ENCODE results near the gene DNAJC30.

The DNAJC30 gene

GRCh38 chr7:73707045-73707631 lies 23.9 kb upstream of the DNAJC30 start:
- DNase-seq (ENCODE audit: low read depth) = no peak

GRCh38 chr7:73706126-73707044 lies 23.1 kb upstream of the DNAJC30 start:
- DNase-seq (ENCODE audit: low read depth) = no peak

GRCh38 chr7:73705551-73705920 lies 22.3 kb upstream of the DNAJC30 start:
- DNase-seq (ENCODE audit: low read depth) = no peak

- DNase-seq (ENCODE audit: low read depth) = no peak
Observed at GRCh38 chr7:73704640-73705550, 21.6 kb upstream of the DNAJC30 start.

GRCh38 chr7:73703757-73704639 lies 20.7 kb upstream of the DNAJC30 start:
- no peak for DNase-seq (ENCODE audit: low read depth)

- DNase-seq (ENCODE audit: low read depth) = no peak
Observed at GRCh38 chr7:73703225-73703624, 20.0 kb upstream of the DNAJC30 start.

GRCh38 chr7:73702665-73703064 lies 19.4 kb upstream of the DNAJC30 start:
- DNase-seq (ENCODE audit: low read depth) = no peak

- DNase-seq (ENCODE audit: low read depth) = no peak
Observed at GRCh38 chr7:73702226-73702625, 19.0 kb upstream of the DNAJC30 start.

- DNase-seq (ENCODE audit: low read depth) = no peak
Observed at GRCh38 chr7:73701357-73701995, 18.2 kb upstream of the DNAJC30 start.

- DNase-seq (ENCODE audit: low read depth) = no peak
Observed at GRCh38 chr7:73700581-73701134, 17.4 kb upstream of the DNAJC30 start.

GRCh38 chr7:73700069-73700423 lies 16.8 kb upstream of the DNAJC30 start:
- no peak for DNase-seq (ENCODE audit: low read depth)

- DNase-seq (ENCODE audit: low read depth) = no peak
Observed at GRCh38 chr7:73699370-73700068, 16.3 kb upstream of the DNAJC30 start.

- no peak for DNase-seq (ENCODE audit: low read depth)
Observed at GRCh38 chr7:73698410-73698809, 15.2 kb upstream of the DNAJC30 start.

- DNase-seq (ENCODE audit: low read depth) = no peak
Observed at GRCh38 chr7:73696372-73696771, 13.1 kb upstream of the DNAJC30 start.

GRCh38 chr7:73690646-73691045 lies 7.4 kb upstream of the DNAJC30 start:
- DNase-seq (ENCODE audit: low read depth) = no peak

GRCh38 chr7:73688288-73688687 lies 5.0 kb upstream of the DNAJC30 start:
- DNase-seq (ENCODE audit: low read depth) = no peak

GRCh38 chr7:73685311-73685710 lies 2.1 kb upstream of the DNAJC30 start:
- DNase-seq (ENCODE audit: low read depth) = no peak

- no peak for DNase-seq (ENCODE audit: low read depth)
Observed at GRCh38 chr7:73683788-73684693, 788 bp upstream of the DNAJC30 start.

GRCh38 chr7:73682745-73683055 lies 553 bp downstream of the DNAJC30 start:
- no peak for DNase-seq (ENCODE audit: low read depth)
